ENCODE results near the gene ADAM12. TPM values are rescaled to one million over a fixed set of nuclear protein-coding genes. Genes with fewer than 3 reads are reported as not detected.

ADAM12 gene
- total and polyA plus RNA-seq, 8 donors: 0.03 to 3.7 (median 0.15) TPM

DNA sequence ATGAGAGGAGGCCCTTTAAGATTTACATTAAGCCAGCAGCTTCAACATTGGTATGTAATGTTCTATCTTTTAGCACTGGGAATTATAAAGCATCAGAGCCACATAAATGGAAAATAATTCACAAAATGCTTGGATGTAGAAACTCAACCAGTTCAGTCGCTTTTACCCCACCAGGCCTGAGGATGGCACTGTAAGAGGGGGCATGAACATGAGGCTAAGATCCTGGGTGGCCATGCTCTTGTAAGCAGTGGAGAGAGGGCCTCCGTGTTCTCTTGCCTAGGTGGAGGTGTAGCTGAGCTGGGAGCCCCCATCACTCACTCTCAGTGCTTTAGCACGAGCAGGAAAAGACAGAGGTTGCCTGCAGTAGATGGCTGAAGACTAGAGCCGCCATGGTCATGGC lies 253.1 kb downstream of the ADAM12 start:
- WGBS, 2 donors: 69 to 71% methylated on average over 4 of the region's 4 CpGs
- H3K9me3 ChIP-seq: no peaks in the 10 kb centered on the region
- H3K27me3 ChIP-seq: no peaks in the 10 kb centered on the region
- TF ChIP-seq, protein P1, sequence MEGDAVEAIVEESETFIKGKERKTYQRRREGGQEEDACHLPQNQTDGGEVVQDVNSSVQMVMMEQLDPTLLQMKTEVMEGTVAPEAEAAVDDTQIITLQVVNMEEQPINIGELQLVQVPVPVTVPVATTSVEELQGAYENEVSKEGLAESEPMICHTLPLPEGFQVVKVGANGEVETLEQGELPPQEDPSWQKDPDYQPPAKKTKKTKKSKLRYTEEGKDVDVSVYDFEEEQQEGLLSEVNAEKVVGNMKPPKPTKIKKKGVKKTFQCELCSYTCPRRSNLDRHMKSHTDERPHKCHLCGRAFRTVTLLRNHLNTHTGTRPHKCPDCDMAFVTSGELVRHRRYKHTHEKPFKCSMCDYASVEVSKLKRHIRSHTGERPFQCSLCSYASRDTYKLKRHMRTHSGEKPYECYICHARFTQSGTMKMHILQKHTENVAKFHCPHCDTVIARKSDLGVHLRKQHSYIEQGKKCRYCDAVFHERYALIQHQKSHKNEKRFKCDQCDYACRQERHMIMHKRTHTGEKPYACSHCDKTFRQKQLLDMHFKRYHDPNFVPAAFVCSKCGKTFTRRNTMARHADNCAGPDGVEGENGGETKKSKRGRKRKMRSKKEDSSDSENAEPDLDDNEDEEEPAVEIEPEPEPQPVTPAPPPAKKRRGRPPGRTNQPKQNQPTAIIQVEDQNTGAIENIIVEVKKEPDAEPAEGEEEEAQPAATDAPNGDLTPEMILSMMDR (IDR thresholded peaks at IDR 0.05): no peak
- H3K36me3 ChIP-seq: no peaks in the 10 kb centered on the region
- H3K4me3 ChIP-seq: no peak overlapping the region
- FAIRE-seq (no peak), DNase-seq (no peak), ATAC-seq (no peak)
- no peaks in the 10 kb centered on the region for H3K4me1 ChIP-seq
- H3K27ac ChIP-seq: no peak overlapping the region
- intact Hi-C loops (cut with DNase I): no loop called here

DNA sequence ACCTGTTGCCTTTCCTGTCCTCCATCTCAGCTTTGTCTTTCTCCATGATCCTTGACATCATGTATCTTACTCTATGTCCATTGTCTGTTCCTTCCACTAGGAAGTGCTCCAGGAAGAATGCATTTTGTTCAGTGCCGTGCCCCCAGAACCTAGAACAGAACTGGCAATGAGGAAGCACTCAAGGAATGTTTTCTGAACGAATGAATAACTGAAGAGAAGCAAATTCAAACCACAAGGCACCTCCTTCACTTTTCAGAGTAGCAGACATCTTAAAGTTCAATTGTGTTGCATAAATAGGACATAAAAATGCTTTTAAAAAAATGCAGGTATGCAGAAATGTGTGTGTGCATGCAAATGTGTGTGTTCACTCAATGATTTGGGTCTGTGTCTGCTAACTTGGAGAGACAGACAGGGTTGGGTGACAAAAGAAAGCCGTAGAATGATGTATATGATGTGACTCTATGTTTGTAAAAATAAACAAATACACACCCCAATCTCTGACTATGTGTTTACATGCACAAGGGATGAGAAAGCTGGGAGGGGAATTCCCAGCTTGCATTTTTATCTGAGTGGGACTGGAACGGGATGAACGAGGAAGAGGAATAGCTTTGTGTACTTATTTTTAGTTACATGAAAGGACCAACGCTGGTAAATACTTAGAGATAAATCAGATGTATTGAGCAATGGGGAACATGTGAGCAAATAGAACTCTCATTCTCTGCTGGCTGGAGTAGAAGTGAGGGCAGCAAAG lies 254.2 kb downstream of the ADAM12 start:
- Histone ChIP-seq H3K4me3 (no peak overlapping the region), H3K27ac (no peak overlapping the region), H3K9me3 (no peaks in the 10 kb centered on the region), H3K27me3 (no peaks in the 10 kb centered on the region), H3K36me3 (no peaks in the 10 kb centered on the region), H3K4me1 (no peaks in the 10 kb centered on the region)
- intact Hi-C loops (cut with DNase I): no loop called here
- DNase-seq: no peak
- ATAC-seq: peak in 2 of 4 donors; percentile 19 to 60
- TF ChIP-seq, protein P1 (IDR thresholded peaks at IDR 0.05): no peak
- no peak for FAIRE-seq
- WGBS, 2 donors: 27 to 40% methylated on average over 6 of the region's 6 CpGs

DNA sequence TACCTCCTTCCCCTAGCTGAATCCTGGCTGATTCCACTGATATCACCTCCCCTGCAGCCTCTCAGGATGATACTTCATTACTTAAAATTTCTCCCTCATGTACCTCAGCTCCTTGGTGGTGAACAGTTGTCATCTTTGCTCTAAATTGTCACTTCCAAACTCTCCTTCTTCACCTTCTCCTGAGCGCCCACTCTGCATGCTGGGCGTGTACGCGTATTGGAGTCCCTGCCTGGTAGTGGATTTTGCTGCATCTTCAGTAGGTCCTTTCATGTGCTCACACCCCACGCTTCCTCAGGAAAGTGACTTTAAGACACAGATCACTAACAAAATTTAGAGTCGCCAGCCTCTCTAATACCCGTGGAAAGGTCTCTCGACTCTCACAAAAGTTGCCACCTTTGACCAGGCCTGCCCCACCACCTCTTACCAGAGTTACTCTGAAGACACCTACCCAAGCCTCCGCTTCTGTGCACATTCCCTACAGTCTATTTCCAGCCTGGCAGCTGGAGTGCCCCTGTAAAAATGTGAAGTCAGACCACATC lies 255.1 kb downstream of the ADAM12 start:
- TF ChIP-seq, protein P1 (IDR thresholded peaks at IDR 0.05): no peak
- Histone ChIP-seq H3K36me3 (no peaks in the 10 kb centered on the region), H3K9me3 (no peaks in the 10 kb centered on the region), H3K4me1 (no peaks in the 10 kb centered on the region), H3K27me3 (no peaks in the 10 kb centered on the region), H3K4me3 (no peak overlapping the region), H3K27ac (no peak overlapping the region)
- 84 to 92% methylated on average over 9 of the region's 9 CpGs for WGBS, 2 donors
- FAIRE-seq (no peak), DNase-seq (no peak), ATAC-seq (no peak)
- intact Hi-C loops (cut with DNase I): no loop called here

DNA sequence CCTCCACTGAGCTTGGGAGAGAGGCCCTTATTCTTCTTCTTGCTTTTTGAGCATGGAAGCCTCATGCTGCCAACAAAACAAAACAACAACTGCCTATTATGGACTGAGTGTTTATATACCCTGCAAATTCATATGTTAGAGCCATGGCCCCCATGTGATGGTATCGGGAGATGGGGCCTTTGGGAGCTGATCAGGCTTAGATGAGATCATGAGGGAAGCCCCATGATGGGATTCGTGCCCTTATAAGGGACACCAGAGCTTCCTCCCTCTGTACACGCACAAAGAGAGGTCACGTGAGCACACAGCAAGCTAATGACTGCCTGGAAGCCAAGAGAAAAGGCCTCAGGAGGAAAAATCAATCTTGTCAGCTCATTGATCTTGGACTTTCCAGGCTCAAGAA lies 256.9 kb downstream of the ADAM12 start:
- FAIRE-seq: no peak
- 56 to 59% methylated on average over 4 of the region's 4 CpGs for WGBS, 2 donors
- TF ChIP-seq, protein P1 (IDR thresholded peaks at IDR 0.05): no peak
- no peaks in the 10 kb centered on the region for H3K9me3 ChIP-seq
- no peak for DNase-seq
- intact Hi-C loops (cut with DNase I): no loop called here
- no peaks in the 10 kb centered on the region for H3K4me1 ChIP-seq
- H3K4me3 ChIP-seq: no peak overlapping the region
- H3K27ac ChIP-seq: no peak overlapping the region
- H3K27me3 ChIP-seq: no peaks in the 10 kb centered on the region
- no peaks in the 10 kb centered on the region for H3K36me3 ChIP-seq
- ATAC-seq: peak in 3 of 4 donors; percentile 15 to 42 (median 24)

DNA sequence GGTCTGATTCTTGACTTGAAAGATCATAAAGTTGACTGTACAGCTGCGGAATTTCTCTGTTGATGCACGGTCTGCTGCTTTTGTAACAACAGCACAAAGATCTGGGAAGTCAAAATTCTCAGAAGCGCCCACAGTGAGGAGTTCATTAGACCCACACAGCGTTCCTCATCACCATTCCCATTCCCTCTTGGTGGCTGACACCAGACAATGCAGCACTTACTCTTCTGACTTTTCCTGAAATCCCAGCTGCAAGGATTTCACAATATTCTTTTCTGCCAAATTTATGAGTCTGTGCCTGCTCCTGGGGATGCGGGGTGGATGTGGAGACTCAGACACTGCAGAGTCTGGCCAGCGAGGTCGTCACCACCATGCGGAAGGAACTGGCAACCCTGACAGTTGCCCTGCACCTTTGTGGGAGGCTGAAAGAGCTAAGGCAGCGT lies 258.0 kb downstream of the ADAM12 start:
- Histone ChIP-seq H3K4me1 (no peaks in the 10 kb centered on the region), H3K36me3 (no peaks in the 10 kb centered on the region), H3K9me3 (no peaks in the 10 kb centered on the region), H3K27ac (no peak overlapping the region), H3K4me3 (no peak overlapping the region), H3K27me3 (no peaks in the 10 kb centered on the region)
- 78 to 79% methylated on average over 9 of the region's 9 CpGs for WGBS, 2 donors
- peak in 3 of 4 donors; percentile 31 to 53 (median 42) for ATAC-seq
- DNase-seq: peak in 1 of 6 donors; percentile 3
- no peak for FAIRE-seq
- intact Hi-C loops (cut with DNase I): no loop called here
- TF ChIP-seq, protein P1 (IDR thresholded peaks at IDR 0.05): no peak
